Bronchial epithelial cell (primary cell): ENCODE measurements around the gene REEP6. TPM values are rescaled to one million over a fixed set of nuclear protein-coding genes. Genes with fewer than 3 reads are reported as not detected.

Experiments used
- DNase-seq: peaks from one replicate; pipeline ENCODE4 v3.0.0-alpha.2; 2010; ENCODE audit warnings: low read depth
- FAIRE-seq: peaks from 2 replicates; lab custom pipeline; 2011; peaks lifted over from hg19 to GRCh38; lab: Jason Lieb, UNC
- H3K27me3 ChIP-seq: 2 replicates; pipeline ENCODE4 v1.5.1; 2011; ENCODE audit warnings: low read length; ENCODE audit not compliant: control insufficient read depth, insufficient read depth
- H3K36me3 ChIP-seq: 2 replicates; pipeline ENCODE4 v1.5.1; 2011; ENCODE audit warnings: low read length; ENCODE audit not compliant: control insufficient read depth, insufficient read depth
- H3K4me3 ChIP-seq: 2 replicates; pipeline ENCODE4 v1.5.1; 2011; ENCODE audit warnings: mild to moderate bottlenecking, low read depth, low read length, control low read depth
- CTCF ChIP-seq: IDR thresholded peaks from 2 replicates; pipeline ENCODE4 v1.5.1; 2011; ENCODE audit warnings: mild to moderate bottlenecking, moderate library complexity, low read length, control low read depth, inconsistent platforms; ENCODE audit not compliant: insufficient read depth, severe bottlenecking
- total RNA-seq: library from RNA; depleted of rRNA; stranded (reverse); fragments of >200 nt; gene quantifications from 2 replicates; pipeline ENCODE4 v1.2.1, GENCODE V29; 2014

The REEP6 gene
- total RNA-seq, 1 donor from 2014 or later = 2.1 TPM

- no peak for FAIRE-seq
- no peaks in the 10 kb centered on the region for H3K27me3 ChIP-seq
- H3K36me3 ChIP-seq = no peaks in the 10 kb centered on the region
- no peak for TF ChIP-seq CTCF
- DNase-seq = no peak
- H3K4me3 ChIP-seq = peak overlapping the region; percentile 63
These were observed 829 bp downstream of the REEP6 start for GRCh38 chr19:1491849-1492170.

- Histone ChIP-seq H3K4me3 (no peak overlapping the region), H3K27me3 (no peaks in the 10 kb centered on the region), H3K36me3 (no peaks in the 10 kb centered on the region)
- FAIRE-seq (no peak), DNase-seq (no peak)
- TF ChIP-seq CTCF = no peak
These were observed 1.6 kb downstream of the REEP6 start for GRCh38 chr19:1492474-1493006.

GRCh38 chr19:1494115-1494815 is 3.3 kb downstream of the REEP6 start:
- TF ChIP-seq CTCF = no peak
- Histone ChIP-seq H3K36me3 (no peaks in the 10 kb centered on the region), H3K4me3 (no peak overlapping the region), H3K27me3 (no peaks in the 10 kb centered on the region)
- DNase-seq (no peak), FAIRE-seq (no peak)

GRCh38 chr19:1495051-1495798 is 4.2 kb downstream of the REEP6 start:
- DNase-seq (no peak), FAIRE-seq (no peak)
- no peaks in the 10 kb centered on the region for H3K36me3 ChIP-seq
- no peaks in the 10 kb centered on the region for H3K27me3 ChIP-seq
- no peak overlapping the region for H3K4me3 ChIP-seq
- no peak for TF ChIP-seq CTCF

GRCh38 chr19:1495799-1496713 is 5.1 kb downstream of the REEP6 start:
- no peak for TF ChIP-seq CTCF
- no peaks in the 10 kb centered on the region for H3K36me3 ChIP-seq
- no peak for FAIRE-seq
- peak; percentile 44 for DNase-seq
- no peaks in the 10 kb centered on the region for H3K27me3 ChIP-seq
- no peak overlapping the region for H3K4me3 ChIP-seq
